CMK (cell line): ENCODE data around the gene ERBB2.

Experiments
- DNase-seq: peaks from one replicate; pipeline ENCODE4 v3.0.0-alpha.2; 2010; ENCODE audit warnings: low read depth

Gene ERBB2

DNA sequence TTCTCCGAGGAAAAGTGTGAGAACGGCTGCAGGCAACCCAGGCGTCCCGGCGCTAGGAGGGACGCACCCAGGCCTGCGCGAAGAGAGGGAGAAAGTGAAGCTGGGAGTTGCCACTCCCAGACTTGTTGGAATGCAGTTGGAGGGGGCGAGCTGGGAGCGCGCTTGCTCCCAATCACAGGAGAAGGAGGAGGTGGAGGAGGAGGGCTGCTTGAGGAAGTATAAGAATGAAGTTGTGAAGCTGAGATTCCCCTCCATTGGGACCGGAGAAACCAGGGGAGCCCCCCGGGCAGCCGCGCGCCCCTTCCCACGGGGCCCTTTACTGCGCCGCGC, at the start of gene ERBB2:
Gene ERBB2, plus strand, starts transcription at position 247 of the 330 bp plus-strand sequence. CDS start 175 bp downstream, outside the sequence.
- no peak for DNase-seq

DNA sequence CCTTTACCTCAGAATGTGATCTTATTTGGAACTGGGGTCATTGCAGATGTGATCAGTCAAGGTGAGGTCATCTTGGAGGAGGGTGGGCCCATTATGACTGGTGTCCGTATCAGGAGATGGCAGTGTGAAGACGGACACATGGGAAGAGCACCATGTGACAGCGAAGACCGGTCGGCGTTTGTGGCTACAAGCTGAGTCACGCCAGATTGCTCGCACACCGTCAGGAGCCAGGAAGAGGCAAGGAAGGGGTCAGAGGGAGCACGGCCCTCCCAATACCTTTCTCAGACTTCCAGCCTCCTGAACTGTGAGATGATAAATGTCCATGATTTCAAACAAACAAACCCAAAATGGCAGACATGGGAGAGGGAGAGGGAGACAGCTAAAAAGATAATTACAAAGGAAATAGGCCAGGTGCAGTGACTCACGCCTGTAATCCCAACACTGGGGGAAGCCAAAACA, 49.7 kb upstream of the ERBB2 start:
- DNase-seq = no peak

DNA sequence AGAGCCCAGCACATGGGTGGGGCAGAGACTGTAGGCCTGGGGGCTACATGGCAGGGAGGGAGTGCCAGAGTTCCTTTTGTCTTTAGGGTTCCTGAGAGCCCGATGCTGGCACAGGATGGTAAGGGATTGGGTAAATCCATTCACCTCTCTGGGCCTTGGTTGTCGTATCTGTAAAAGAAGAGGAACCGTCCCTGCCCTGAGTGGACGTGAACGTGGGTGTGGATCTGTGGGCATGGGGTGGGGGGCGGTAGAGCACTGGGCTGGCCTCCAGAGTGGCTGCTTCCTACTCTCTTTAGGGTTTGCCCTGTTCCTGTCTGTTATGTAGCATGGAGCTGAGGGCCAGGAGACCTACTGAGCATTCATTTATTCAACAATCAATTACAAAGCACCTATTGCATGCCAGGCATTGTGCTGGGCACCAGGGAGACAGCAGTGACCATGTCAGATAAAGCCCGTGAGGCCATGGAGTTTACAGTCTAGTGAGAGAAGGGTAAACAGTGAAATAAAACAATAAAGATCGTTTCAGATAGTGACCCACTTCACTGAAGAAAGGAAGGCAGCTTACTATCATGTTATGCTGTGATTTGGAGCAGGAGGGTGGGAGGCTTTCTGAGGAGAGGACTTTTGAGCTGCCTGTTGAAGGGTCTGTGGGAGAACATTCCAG, 47.8 kb upstream of the ERBB2 start:
- no peak for DNase-seq

- no peak for DNase-seq
These were observed 47.1 kb upstream of the ERBB2 start for GRCh38 chr17:39652587-39653315.

DNA sequence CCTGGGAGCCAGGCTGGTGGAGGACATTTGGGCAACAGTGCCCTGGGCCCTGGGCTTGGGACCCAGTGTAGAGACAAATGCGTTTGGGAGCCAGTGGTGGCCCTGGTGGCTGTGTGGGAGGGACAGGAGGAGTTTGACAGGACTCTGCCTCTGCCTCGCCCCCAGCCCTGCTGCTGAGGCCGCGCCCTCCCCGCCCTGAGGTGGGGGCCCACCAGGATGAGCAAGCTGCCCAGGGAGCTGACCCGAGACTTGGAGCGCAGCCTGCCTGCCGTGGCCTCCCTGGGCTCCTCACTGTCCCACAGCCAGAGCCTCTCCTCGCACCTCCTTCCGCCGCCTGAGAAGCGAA, 46.6 kb upstream of the ERBB2 start:
- DNase-seq = no peak

GRCh38 chr17:39653662-39654331, 46.1 kb upstream of the ERBB2 start:
- peak; percentile 59 for DNase-seq

DNA sequence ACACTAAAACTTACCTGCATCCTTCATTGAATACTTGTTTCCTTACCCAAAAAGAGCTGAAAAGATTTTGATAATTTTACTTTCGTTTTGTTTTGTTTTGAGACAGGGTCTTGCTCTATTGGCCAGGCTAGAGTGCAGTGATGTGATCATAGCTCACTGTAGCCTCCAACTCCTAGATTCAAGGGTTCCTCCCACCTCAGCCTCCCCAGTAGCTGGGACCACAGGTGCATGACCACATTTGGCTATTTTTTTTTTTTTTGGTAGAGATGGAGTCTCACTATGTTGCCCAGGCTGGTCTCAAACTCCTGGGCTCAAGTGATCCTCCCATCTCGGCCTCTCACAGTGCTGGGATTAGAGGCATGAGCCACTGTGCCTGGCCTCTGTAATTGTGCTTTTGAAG, 44.8 kb upstream of the ERBB2 start:
- no peak for DNase-seq

GRCh38 chr17:39658346-39658745, 41.5 kb upstream of the ERBB2 start:
- no peak for DNase-seq

GRCh38 chr17:39658760-39659159, 41.1 kb upstream of the ERBB2 start:
- DNase-seq = no peak

DNA sequence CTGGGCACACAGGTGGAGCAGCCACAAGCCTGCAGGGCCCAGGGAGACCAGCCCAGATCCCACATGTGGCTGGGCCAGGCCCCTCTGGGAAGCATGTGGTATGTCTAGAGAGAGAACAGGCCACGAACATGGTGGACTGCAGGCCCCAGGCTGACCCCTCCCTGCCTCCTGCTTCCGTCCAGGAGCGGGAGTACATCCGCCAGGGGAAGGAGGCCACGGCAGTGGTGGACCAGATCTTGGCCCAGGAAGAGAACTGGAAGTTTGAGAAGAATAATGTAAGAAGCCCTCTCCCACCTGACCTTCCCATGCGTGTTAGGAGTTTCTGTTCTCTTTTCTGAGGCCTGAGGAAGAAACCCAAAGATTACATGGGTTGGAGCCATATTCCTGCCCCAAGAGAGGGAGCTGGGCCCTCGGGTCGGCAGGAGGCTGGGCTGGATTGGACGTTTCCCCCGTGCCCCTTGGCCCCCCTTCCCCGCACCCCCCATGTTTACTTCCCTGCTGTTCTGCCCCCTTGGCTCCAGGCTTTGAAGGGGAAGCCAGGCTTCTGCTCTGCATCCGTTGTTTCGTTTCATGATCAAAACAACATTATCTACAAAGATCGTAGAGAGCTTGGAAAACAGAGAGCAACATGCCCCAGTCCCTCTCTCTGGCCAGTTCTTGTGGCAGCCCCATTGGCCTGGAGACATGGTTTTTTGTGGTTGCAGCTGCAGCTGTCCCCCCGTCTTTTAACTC, 40.4 kb upstream of the ERBB2 start:
- no peak for DNase-seq

DNA sequence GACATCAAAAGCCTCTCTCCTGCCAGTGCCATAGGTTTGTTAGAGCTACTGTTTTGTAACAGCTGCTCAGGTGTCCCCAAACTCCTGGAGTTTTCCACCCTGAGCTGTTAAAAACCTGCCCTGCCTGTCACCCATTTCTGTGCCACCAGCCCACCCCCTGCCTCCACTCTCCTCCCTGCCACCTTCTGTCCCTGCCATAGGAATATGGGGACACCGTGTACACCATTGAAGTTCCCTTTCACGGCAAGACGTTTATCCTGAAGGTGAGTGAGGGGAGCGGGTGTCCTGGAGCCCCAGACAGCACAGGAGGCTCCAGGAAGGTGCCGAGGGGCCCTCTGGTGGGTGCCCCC, 39.9 kb upstream of the ERBB2 start:
- DNase-seq = no peak

DNA sequence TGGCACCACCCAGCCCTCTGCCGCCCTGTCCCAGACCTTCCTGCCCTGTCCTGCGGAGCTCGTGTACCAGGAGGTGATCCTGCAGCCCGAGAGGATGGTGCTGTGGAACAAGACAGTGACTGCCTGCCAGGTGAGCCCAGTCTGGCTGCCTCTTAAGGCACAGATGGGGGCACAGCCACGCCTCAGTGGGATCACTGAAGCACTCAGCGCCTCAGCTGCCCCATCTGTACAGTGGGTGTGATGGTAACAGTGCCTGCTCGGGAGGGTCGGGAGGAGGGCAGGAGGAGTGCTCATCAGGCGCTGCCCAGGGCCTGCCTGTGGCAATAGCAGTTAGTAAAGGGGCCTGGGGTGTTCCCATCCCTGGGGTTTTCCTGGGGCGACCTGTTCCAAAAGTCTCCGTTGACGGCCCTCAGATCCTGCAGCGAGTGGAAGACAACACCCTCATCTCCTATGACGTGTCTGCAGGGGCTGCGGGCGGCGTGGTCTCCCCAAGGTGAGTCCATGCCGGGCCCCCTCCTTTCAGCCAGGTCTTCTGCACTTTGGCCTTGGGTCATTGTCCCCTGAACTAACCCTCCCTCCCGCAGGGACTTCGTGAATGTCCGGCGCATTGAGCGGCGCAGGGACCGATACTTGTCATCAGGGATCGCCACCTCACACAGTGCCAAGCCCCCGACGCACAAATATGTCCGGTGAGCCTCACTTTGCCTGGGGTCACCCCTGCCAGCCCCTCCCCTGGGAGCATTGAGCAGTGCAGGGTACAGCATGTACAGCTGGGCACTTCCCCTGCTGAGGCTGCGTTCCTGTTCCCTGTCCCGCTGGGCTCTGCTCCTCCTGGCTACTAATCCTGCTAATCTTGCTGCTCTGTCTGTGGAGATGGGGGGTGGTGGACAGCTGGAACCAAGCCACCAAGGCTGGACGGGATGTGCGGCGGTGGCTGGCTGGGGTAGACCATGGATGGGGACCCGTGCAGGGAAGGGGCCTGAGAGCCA, 39.2 kb upstream of the ERBB2 start:
- no peak for DNase-seq

DNA sequence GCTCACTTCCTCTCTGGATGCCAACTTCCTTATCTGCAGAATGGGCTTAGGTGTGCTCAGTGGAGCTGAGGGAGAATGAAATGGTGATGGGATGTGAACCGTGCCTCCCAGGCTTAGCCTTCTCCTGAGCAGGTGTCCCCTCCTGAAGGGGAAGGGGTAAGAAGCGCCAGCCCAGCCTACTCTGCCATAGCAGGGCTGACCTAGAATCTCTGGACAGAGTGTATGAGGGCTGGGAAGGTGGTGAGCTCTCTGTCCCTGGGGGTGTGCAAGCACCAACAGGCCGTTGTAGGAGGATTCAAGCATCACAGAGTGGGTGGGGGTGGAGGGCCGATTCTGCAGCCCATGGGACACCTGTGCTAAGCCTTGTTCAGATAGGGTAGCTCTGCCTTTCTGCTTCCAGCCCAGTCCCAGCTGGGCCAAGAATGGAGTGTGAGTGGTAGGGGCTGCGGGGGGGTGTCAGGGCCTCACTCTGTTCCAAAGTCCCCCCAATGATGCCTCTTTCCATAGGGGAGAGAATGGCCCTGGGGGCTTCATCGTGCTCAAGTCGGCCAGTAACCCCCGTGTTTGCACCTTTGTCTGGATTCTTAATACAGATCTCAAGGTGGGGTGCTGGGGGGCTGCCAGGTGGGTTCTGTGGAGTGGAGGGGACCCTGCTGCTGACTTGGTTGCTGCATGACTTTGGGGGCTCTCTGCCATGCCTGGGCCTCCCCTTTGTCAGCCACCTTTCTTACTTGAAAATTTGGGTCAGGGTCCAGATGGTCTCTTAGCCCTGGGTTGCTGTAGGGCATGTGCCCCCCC, 37.9 kb upstream of the ERBB2 start:
- no peak for DNase-seq

- DNase-seq = no peak
These were observed 37.1 kb upstream of the ERBB2 start for GRCh38 chr17:39662551-39663339.

- no peak for DNase-seq
These were observed 36.5 kb upstream of the ERBB2 start for GRCh38 chr17:39663340-39663687.

DNA sequence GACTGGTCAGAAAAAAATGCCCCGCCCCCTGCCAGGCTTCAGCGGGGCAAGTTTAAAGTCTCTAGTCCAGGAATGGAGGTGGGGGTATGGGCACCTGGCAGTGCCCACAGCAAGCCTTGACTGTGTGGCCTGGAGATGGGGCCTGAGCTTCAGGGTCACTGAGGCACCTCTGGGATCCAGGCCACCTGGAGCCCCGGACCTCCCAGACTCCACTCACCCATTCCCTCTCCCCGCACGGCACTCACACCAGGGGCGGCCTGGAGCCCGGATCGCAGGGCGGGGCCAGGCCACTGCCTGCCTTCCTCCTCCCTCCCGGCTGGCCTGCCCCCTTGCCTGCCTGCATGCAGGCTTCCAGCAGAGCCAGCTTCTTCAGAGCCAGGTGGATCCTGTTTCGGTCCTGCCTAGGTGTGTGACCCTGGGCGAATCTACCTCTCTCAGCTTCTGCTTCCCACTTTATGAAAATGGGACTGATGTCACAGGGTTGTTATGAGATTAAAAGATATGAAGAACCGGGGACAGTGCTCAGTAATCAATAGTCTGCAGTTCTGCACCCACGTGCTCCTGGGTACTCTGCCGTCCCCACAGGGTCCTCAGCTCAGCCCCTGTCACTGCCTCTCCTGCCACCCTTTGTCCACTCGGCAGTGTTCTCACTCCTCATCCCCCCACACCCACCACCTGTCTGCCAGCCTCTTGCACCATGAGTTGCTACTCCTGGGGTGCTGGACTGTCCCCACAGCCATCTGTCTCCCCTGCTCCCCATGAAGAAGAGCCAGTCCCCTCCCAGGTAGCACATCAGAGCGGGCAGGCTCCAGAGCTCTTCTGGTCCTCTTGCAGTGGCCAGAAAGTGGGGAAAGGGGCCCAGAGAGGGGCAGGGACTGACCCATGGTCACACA, 35.9 kb upstream of the ERBB2 start:
- DNase-seq = no peak

- DNase-seq = no peak
These were observed 35.0 kb upstream of the ERBB2 start, which contains the start of gene TCAP for GRCh38 chr17:39664581-39665561. Gene TCAP, plus strand, starts transcription at chr17:39665349. Its CDS starts 11 bp downstream, at chr17:39665360.
